CD8-positive, alpha-beta memory T cell (primary cell): ENCODE data around the gene TRPC4. TPM values are rescaled to one million over a fixed set of nuclear protein-coding genes. Genes with fewer than 3 reads are reported as not detected.

ENCODE experiments used
- CTCF ChIA-PET: fragments of 350-600 bp; sonication (Branson Sonifier 250); formaldehyde crosslinking; loops from one replicate; lab custom pipeline; 2021; ENCODE audit warnings: antibody characterized with exemption; lab: Charles Lee
- POLR2A ChIA-PET: fragments of 350-600 bp; sonication (Branson Sonifier 250); formaldehyde crosslinking; loops from one replicate; lab custom pipeline; 2021; ENCODE audit warnings: antibody characterized with exemption; lab: Charles Lee
- DNase-seq, 5 donors: peaks; one replicate each; pipeline versions ENCODE4 v3.0.0 to v3.0.0-alpha.2; 2020 to 2022; ENCODE audit warnings: mixed read lengths in 1 of 5
- H3K27ac ChIP-seq: one replicate; pipeline ENCODE4 v1.7.0; 2013; ENCODE audit warnings: low read depth, mild to moderate bottlenecking, low read length, moderate library complexity
- H3K27me3 ChIP-seq: 2 replicates; pipeline ENCODE4 v1.7.0; 2013; ENCODE audit warnings: low read length, mild to moderate bottlenecking; ENCODE audit not compliant: insufficient read depth, poor library complexity, severe bottlenecking
- H3K36me3 ChIP-seq: 2 replicates; pipeline ENCODE4 v1.7.0; 2013; ENCODE audit warnings: mild to moderate bottlenecking, low read length, moderate library complexity; ENCODE audit not compliant: insufficient read depth
- H3K4me1 ChIP-seq: 2 replicates; pipeline ENCODE4 v1.7.0; 2013; ENCODE audit warnings: mild to moderate bottlenecking, low read length, moderate library complexity; ENCODE audit not compliant: insufficient read depth
- H3K4me3 ChIP-seq: 2 replicates; pipeline ENCODE4 v1.7.0; 2013; ENCODE audit warnings: mild to moderate bottlenecking, low read length
- H3K9me3 ChIP-seq: 2 replicates; pipeline ENCODE4 v1.7.0; 2013; ENCODE audit warnings: mild to moderate bottlenecking, low read length
- H3K27ac Mint-ChIP-seq, 8 donors: one replicate each; pipeline ENCODE4 v1.8.0; 2020 to 2021; ENCODE audit warnings: mixed read lengths in 8 of 8, mild to moderate bottlenecking in 6 of 8, inconsistent platforms in 3 of 8, moderate library complexity in 3 of 8
- H3K27me3 Mint-ChIP-seq, 2 donors: one replicate each; pipeline ENCODE4 v1.8.0; 2020 to 2021; ENCODE audit warnings: mixed read lengths in 2 of 2, mild to moderate bottlenecking in 1 of 2, moderate library complexity in 1 of 2
- H3K36me3 Mint-ChIP-seq, 3 donors: one replicate each; pipeline ENCODE4 v1.8.0; 2020 to 2021; ENCODE audit warnings: mixed read lengths in 3 of 3, inconsistent platforms in 1 of 3, mild to moderate bottlenecking in 1 of 3
- H3K4me1 Mint-ChIP-seq, 3 donors: one replicate each; pipeline ENCODE4 v1.8.0; 2020 to 2021; ENCODE audit warnings: mixed read lengths in 3 of 3, inconsistent platforms in 1 of 3, mild to moderate bottlenecking in 1 of 3
- H3K4me3 Mint-ChIP-seq, 7 donors: one replicate each; pipeline ENCODE4 v1.8.0; 2020 to 2021; ENCODE audit warnings: mixed read lengths in 7 of 7, mild to moderate bottlenecking in 6 of 7, moderate library complexity in 4 of 7, inconsistent platforms in 2 of 7
- H3K9me3 Mint-ChIP-seq, 5 donors: one replicate each; pipeline ENCODE4 v1.8.0; 2020 to 2022; ENCODE audit warnings: mixed read lengths in 5 of 5, mild to moderate bottlenecking in 3 of 5, moderate library complexity in 2 of 5, inconsistent platforms in 1 of 5
- polyA plus RNA-seq: library from polyadenylated mRNA; unstranded; fragments of 300-500 nt; fragmentation: Illumina TruSeq; gene quantifications from one replicate; pipeline ENCODE4 v1.2.3, GENCODE V29; 2021
- total RNA-seq, 2 experiments: library from RNA; stranded (reverse); gene quantifications; one replicate each; pipeline ENCODE4 v1.2.3, GENCODE V29; 2021

The TRPC4 gene
- total and polyA plus RNA-seq, 3 experiments from 2014 or later, result not detected

DNA sequence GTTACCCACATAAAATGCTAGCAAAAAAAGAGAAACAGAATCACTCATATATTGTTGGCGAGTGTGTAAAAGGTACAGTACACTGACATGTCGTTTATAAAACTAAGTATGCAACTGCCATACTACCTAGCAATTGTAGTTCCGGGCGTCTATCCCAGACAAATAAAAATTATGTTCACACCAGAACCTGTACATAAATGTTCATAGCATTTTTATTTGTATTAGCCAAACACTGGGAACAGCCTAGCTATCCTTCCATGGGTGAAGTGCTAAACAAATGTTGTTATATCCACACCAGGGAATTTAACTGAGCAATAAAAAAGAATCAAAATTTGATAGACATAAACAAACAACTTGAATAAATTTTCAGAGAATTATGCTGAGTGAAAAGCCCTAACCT is 242.1 kb downstream of the TRPC4 start:
- no peaks in the 10 kb centered on the region for H3K27me3 Mint-ChIP-seq
- no peaks in the 10 kb centered on the region for H3K27me3 ChIP-seq
- no peaks in the 10 kb centered on the region for H3K9me3 ChIP-seq
- ChIA-PET CTCF (no interaction called here), POLR2A (no interaction called here)
- no peak overlapping the region for H3K4me3 Mint-ChIP-seq
- H3K36me3 ChIP-seq, result no peaks in the 10 kb centered on the region
- H3K27ac ChIP-seq, result no peak overlapping the region
- DNase-seq, result no peak
- no peaks in the 10 kb centered on the region for H3K4me1 Mint-ChIP-seq
- no peaks in the 10 kb centered on the region for H3K4me1 ChIP-seq
- H3K4me3 ChIP-seq, result no peak overlapping the region
- H3K36me3 Mint-ChIP-seq, result no peaks in the 10 kb centered on the region
- H3K27ac Mint-ChIP-seq, result no peak overlapping the region
- peaks cover 0 to 27% (median 6%) of the 10 kb centered on the region in 5 donors for H3K9me3 Mint-ChIP-seq

DNA sequence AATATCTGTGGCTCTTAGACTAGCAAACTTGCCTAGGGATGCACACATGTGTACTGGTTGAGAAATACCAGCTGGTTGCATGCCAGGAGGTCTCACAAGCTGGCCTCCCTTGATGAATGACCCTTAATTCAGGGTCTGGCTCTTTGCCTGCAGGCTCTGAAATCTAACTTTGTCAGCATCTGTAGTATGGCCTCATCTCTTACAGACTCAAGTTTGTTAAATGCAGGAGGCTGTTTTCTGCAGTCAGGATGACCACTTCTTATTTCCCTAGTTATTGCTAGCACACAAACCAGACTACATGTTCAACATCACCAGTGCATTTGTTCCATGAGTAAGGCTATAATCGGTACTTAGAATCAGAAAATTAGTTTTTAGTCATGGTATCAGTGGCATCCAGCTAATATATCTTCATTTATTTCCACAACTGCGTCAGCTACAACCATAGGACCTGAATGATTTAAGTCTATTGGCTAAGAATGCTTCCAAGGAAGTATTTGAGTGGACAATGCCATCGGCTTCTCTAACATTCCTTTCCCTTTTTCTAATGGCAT is 247.7 kb downstream of the TRPC4 start:
- ChIA-PET CTCF (no interaction called here), POLR2A (no interaction called here)
- Histone ChIP-seq H3K9me3 (no peaks in the 10 kb centered on the region), H3K27ac (no peak overlapping the region), H3K4me3 (no peak overlapping the region), H3K27me3 (no peaks in the 10 kb centered on the region), H3K36me3 (no peaks in the 10 kb centered on the region), H3K4me1 (no peaks in the 10 kb centered on the region)
- no peak overlapping the region for H3K27ac Mint-ChIP-seq
- H3K36me3 Mint-ChIP-seq, result no peaks in the 10 kb centered on the region
- DNase-seq, result no peak
- H3K4me1 Mint-ChIP-seq, result no peaks in the 10 kb centered on the region
- H3K4me3 Mint-ChIP-seq, result no peak overlapping the region
- H3K9me3 Mint-ChIP-seq, result peaks cover 1 to 17% (median 8%) of the 10 kb centered on the region in 5 donors
- no peaks in the 10 kb centered on the region for H3K27me3 Mint-ChIP-seq

DNA sequence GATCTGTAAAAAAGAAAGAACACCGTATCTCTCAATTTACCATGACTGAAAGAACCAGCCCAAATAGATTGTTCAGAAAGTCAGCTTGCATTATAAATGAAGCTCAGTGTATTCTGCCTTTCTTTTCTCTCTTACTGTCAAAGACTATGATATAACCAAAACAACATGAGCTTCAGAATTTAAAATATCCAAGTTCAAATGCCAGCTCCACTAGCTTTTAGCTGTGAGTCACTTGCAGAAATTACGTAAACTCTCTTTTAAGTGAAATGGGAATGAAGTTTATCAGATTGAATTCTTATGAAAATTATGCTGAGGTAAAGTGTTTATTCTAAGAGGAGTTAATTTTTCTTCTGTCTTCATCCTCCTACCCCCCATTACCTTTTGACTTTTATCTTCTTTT is 251.0 kb downstream of the TRPC4 start:
- Mint-ChIP-seq H3K4me1 (no peaks in the 10 kb centered on the region), H3K4me3 (no peak overlapping the region), H3K36me3 (no peaks in the 10 kb centered on the region), H3K9me3 (peaks cover 0 to 17% (median 7%) of the 10 kb centered on the region in 5 donors), H3K27ac (no peak overlapping the region), H3K27me3 (no peaks in the 10 kb centered on the region)
- ChIA-PET CTCF (no interaction called here), POLR2A (no interaction called here)
- H3K27ac ChIP-seq, result no peak overlapping the region
- no peaks in the 10 kb centered on the region for H3K27me3 ChIP-seq
- DNase-seq, result no peak
- H3K4me1 ChIP-seq, result no peaks in the 10 kb centered on the region
- H3K36me3 ChIP-seq, result no peaks in the 10 kb centered on the region
- no peaks in the 10 kb centered on the region for H3K9me3 ChIP-seq
- H3K4me3 ChIP-seq, result no peak overlapping the region

DNA sequence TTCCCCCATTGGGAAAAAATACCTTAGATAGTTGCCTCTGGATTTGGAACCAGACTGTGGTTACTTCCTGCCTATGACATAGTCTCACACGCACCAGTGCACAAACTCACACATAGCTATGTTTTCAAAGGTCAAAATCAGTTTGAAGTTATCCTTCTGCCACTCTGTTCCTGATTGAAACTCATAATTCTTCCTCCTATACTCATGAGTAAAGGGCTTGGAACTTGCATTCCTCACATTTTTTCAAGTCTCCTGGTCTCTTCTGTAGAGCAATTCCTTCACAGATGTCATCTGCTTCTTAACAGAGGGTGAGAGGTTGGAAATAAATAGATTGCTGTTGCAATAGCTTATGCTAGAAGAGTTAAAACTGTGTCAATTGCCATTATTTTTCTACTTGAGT is 252.4 kb downstream of the TRPC4 start:
- no peaks in the 10 kb centered on the region for H3K27me3 ChIP-seq
- Mint-ChIP-seq H3K4me3 (no peak overlapping the region), H3K27me3 (no peaks in the 10 kb centered on the region), H3K36me3 (no peaks in the 10 kb centered on the region), H3K4me1 (no peaks in the 10 kb centered on the region), H3K9me3 (peaks cover 0 to 17% (median 7%) of the 10 kb centered on the region in 5 donors), H3K27ac (no peak overlapping the region)
- DNase-seq, result no peak
- no peaks in the 10 kb centered on the region for H3K36me3 ChIP-seq
- POLR2A ChIA-PET, result no interaction called here
- H3K4me3 ChIP-seq, result no peak overlapping the region
- H3K4me1 ChIP-seq, result no peaks in the 10 kb centered on the region
- H3K27ac ChIP-seq, result no peak overlapping the region
- no peaks in the 10 kb centered on the region for H3K9me3 ChIP-seq
- CTCF ChIA-PET, result no interaction called here

GRCh38 chr13:37616131-37616530 is 253.4 kb downstream of the TRPC4 start:
- H3K4me1 ChIP-seq, result no peaks in the 10 kb centered on the region
- DNase-seq, result no peak
- H3K27me3 Mint-ChIP-seq, result no peaks in the 10 kb centered on the region
- H3K4me3 Mint-ChIP-seq, result no peak overlapping the region
- no peaks in the 10 kb centered on the region for H3K36me3 ChIP-seq
- H3K36me3 Mint-ChIP-seq, result no peaks in the 10 kb centered on the region
- H3K4me3 ChIP-seq, result no peak overlapping the region
- H3K9me3 Mint-ChIP-seq, result peaks cover 0 to 17% (median 6%) of the 10 kb centered on the region in 5 donors
- no peaks in the 10 kb centered on the region for H3K27me3 ChIP-seq
- no peaks in the 10 kb centered on the region for H3K4me1 Mint-ChIP-seq
- ChIA-PET POLR2A (no interaction called here), CTCF (no interaction called here)
- H3K27ac ChIP-seq, result no peak overlapping the region
- no peaks in the 10 kb centered on the region for H3K9me3 ChIP-seq
- no peak overlapping the region for H3K27ac Mint-ChIP-seq

DNA sequence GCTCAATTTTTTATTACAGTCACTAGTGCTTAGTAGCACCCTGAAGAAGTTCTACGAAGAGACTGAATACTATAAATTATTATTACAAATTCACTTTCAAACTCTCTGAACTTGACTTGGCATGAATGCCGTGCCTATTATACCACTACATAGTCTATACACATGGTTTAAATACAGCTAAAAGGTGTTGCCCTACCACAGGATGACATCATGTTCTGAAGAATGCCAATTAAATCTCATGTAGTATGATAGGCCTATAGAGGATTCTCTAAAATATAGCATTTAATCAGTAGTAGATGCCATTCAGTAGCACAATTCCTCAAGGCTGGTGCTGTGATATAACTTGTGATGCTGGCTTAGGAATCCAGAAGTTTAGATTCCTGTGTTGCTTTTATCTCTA is 254.3 kb downstream of the TRPC4 start:
- Histone ChIP-seq H3K36me3 (no peaks in the 10 kb centered on the region), H3K9me3 (no peaks in the 10 kb centered on the region), H3K4me3 (no peak overlapping the region), H3K27me3 (no peaks in the 10 kb centered on the region), H3K4me1 (no peaks in the 10 kb centered on the region), H3K27ac (no peak overlapping the region)
- Mint-ChIP-seq H3K4me1 (no peaks in the 10 kb centered on the region), H3K36me3 (no peaks in the 10 kb centered on the region), H3K27me3 (no peaks in the 10 kb centered on the region), H3K4me3 (no peak overlapping the region), H3K9me3 (peaks cover 0 to 11% (median 3%) of the 10 kb centered on the region in 5 donors), H3K27ac (no peak overlapping the region)
- ChIA-PET CTCF (no interaction called here), POLR2A (no interaction called here)
- DNase-seq, result no peak

DNA sequence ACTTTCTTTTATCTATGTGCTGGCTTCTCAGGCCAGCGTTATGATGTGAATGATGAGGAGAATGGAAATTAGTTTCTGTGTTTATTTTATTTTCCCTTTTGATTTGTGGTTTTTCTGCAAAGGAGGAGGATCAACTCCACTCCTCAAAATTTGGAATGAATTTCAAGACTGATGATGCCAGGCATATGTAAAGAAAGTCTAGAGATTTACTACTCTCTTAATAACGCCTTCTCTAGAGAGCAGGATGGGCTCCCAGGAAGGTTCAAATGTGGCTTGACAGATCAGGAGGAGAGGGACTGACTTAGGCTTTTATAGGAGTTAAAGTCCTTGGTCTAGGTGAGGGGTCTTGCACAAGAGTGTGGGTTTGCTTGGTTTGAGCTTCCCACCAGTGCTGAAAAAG is 255.9 kb downstream of the TRPC4 start:
- Histone ChIP-seq H3K27me3 (no peaks in the 10 kb centered on the region), H3K36me3 (no peaks in the 10 kb centered on the region), H3K4me1 (no peaks in the 10 kb centered on the region), H3K9me3 (no peaks in the 10 kb centered on the region), H3K4me3 (no peak overlapping the region), H3K27ac (no peak overlapping the region)
- no peaks in the 10 kb centered on the region for H3K4me1 Mint-ChIP-seq
- ChIA-PET POLR2A (no interaction called here), CTCF (interaction anchor here (1.0 kb wide), 1 partner anchor 10 kb away, joined by 3 read pairs; no protein-coding TSS in a partner anchor)
- H3K27ac Mint-ChIP-seq, result no peak overlapping the region
- H3K36me3 Mint-ChIP-seq, result no peaks in the 10 kb centered on the region
- peaks cover 1 to 11% (median 6%) of the 10 kb centered on the region in 5 donors for H3K9me3 Mint-ChIP-seq
- H3K27me3 Mint-ChIP-seq, result no peaks in the 10 kb centered on the region
- H3K4me3 Mint-ChIP-seq, result no peak overlapping the region
- no peak for DNase-seq

DNA sequence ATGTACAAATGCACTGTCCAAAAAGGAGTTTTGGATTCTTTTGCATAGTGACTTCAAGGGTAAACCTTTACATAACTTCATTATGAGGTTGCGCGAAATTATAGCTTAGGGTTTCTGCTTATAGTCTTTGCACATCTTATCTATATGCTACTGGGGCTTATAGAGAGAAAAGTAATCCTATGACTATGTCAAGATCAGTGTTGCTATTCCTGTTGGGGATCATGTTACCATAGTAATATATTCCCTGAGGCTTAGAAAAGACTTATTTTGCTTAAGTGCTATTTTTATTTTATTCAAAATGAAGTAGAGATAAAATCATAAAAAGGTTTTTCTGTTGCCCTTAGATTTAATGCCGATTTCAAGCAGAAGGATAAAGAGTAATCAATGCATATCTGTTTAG is 256.3 kb downstream of the TRPC4 start:
- POLR2A ChIA-PET, result no interaction called here
- no peak overlapping the region for H3K27ac Mint-ChIP-seq
- no peak overlapping the region for H3K27ac ChIP-seq
- H3K4me1 ChIP-seq, result no peaks in the 10 kb centered on the region
- no peaks in the 10 kb centered on the region for H3K27me3 ChIP-seq
- CTCF ChIA-PET, result interaction anchor here (1.0 kb wide), 1 partner anchor 10 kb away, joined by 3 read pairs; no protein-coding TSS in a partner anchor
- no peak for DNase-seq
- no peak overlapping the region for H3K4me3 Mint-ChIP-seq
- no peaks in the 10 kb centered on the region for H3K27me3 Mint-ChIP-seq
- peaks cover 1 to 11% (median 6%) of the 10 kb centered on the region in 5 donors for H3K9me3 Mint-ChIP-seq
- no peaks in the 10 kb centered on the region for H3K36me3 ChIP-seq
- H3K36me3 Mint-ChIP-seq, result no peaks in the 10 kb centered on the region
- no peaks in the 10 kb centered on the region for H3K9me3 ChIP-seq
- no peak overlapping the region for H3K4me3 ChIP-seq
- no peaks in the 10 kb centered on the region for H3K4me1 Mint-ChIP-seq
